HG02840 (cell line): ENCODE data around the gene PRKAG2.

Source experiments
- ATAC-seq: cut with Tn5 transposase; IDR thresholded peaks from one replicate; pipeline ENCODE4 v1.9.1; 2021; ENCODE audit warnings: mild to moderate bottlenecking, moderate library complexity, moderate number of reproducible peaks; ENCODE audit not compliant: unreplicated experiment, low FRiP score

The PRKAG2 gene

DNA sequence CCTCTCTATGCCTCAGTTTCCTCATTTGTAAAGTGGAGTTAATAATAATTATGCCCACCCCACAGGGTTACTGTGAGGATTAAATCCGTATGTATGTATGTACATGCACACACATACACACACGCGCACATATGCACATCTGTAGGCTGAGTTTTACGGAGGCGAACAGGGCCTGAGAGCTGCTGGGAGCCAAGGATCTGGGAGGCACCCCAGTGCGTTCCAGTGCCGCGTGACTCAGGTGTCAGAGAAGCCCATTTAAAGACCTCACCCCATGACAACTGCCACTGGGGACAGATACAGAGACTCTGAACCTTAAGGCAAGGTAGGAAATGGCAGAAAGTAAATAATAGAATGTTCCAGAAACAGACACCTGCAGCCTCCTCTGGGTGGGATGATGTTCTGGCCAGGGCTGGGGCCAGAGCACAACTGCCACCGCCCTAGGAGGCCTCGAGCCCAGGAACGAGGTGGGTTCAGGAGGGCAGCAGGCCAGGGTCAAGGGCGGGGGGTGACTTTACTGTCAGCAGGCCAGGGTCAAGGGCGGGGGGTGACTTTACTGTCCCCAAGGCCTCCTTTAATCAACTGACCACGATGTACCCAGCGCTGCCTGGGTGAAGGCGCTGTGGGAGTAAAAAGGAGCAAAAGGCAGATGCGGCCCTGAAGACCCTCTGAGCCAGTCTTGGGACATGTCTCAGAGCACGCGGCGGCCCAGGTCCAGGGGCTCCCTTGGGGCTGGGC, 54.9 kb downstream of the PRKAG2 start:
- ATAC-seq, result no peak

GRCh38 chr7:151821226-151821625, 55.7 kb downstream of the PRKAG2 start:
- ATAC-seq, result no peak

- no peak for ATAC-seq
These were observed 56.3 kb downstream of the PRKAG2 start for GRCh38 chr7:151820491-151821105.

DNA sequence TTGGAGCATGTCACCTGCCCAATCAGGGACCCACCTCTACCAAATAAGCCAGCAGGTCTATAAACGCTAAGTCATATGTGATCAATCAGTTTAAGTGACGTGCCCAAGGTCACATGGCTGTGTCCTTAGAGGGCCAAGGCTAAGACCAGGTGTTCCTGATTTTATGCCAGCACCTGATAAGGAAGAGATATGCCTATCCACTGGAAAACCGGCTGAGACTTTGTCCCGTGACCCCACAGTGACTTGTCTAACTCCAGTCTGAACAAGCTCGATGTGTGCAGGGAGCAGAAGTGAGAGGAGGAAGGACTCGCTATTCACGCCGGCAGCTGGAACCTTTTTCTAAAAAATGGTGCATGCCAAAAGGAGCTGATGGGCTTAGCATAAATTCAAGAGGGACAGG, 57.0 kb downstream of the PRKAG2 start:
- ATAC-seq, result no peak

GRCh38 chr7:151818674-151819519, 58.0 kb downstream of the PRKAG2 start:
- no peak for ATAC-seq

GRCh38 chr7:151817981-151818673, 58.8 kb downstream of the PRKAG2 start:
- no peak for ATAC-seq

DNA sequence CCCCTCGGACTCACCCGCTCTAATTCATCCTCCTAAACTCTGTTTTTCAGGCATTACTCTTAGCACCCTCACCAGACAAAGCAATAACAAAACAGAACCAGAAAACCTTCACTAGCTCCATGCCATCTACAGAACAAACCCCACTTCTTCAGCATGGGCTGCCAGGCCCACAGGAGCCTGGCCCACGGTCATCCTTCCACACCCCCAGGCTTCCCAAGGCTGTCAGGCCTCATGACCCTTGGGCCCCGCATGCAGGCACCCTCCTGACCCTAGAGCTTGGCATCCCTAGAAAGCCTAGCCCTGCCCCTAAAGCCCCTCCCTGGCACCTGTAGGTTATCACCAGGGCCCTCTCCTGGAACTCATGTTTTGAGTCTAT, 59.6 kb downstream of the PRKAG2 start:
- ATAC-seq, result no peak

- no peak for ATAC-seq
These were observed 60.2 kb downstream of the PRKAG2 start for GRCh38 chr7:151816562-151817314.

DNA sequence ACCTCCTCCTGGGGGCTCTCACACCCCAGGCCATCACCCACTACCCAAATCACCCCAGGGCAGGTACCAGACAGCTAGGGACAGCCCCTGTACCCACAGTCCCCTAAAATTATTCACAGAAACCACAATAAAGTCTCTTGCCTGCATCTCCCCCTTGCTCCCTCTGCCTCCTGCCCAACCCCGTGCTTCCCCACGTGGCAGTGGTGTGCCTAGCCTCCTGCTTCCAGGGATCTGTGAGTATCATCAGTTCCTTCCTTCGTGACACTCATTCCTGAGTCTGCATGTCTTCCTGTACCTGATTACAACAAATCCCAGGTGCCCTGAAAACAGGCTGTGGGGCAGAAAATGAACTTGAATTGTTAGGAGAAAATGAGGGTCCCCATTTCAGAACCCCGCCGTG, 61.5 kb downstream of the PRKAG2 start:
- ATAC-seq, result no peak

DNA sequence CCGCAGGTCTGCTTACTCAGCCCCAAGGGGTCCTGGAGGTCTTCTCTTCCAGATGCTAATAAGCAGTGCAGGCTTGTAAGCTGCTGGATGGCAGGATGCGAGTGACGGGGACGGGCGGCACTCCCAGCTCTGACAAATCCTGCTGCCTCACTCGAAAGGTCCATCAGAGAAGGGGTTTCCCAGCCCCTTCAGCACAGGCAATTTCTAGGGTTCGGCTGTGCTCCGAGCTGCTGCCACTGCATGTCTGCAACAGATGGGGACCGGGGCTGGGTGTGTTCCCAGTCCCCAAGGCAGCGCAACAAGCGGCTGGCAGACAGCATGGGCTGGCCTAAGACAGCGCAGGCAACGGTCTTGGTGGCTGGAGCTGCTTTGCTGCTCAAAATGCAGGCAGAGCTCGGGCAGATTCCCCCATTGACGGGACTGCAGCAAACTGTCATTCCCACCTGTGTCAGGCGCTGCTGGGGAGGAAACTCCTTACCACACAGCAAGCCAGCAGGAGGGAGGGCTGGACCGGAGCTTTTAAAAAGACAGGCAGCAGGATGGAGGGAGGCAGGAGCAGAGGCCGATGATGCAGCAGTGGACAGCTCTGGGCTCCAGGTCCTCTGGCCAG, 62.4 kb downstream of the PRKAG2 start:
- no peak for ATAC-seq

DNA sequence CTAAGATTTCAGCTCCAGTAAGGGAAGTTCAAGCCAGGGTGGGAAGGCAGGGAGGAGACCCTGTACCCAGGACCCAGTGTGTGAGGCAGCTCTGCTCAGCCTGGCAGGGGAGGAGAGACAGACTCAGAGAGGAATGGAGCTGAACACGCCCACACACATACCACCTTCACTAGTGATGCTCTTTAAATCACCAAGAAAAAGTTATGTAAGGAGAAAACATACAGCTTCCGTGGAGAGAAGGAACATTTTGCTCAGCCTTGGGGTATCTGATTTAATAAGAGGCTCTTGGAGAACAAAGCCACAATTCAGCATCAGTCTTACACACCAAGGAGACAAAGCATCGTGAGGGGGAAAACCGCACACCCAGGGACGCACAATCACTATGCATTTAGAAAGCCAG, 62.9 kb downstream of the PRKAG2 start:
- no peak for ATAC-seq

- ATAC-seq, result no peak
These were observed 63.5 kb downstream of the PRKAG2 start for GRCh38 chr7:151813445-151813844.

GRCh38 chr7:151812967-151813366, 63.9 kb downstream of the PRKAG2 start:
- no peak for ATAC-seq

GRCh38 chr7:151810441-151811232, 66.3 kb downstream of the PRKAG2 start:
- ATAC-seq, result no peak

- ATAC-seq, result no peak
These were observed 67.1 kb downstream of the PRKAG2 start for GRCh38 chr7:151809864-151810170.

- ATAC-seq, result no peak
These were observed 67.6 kb downstream of the PRKAG2 start for GRCh38 chr7:151809146-151809863.

DNA sequence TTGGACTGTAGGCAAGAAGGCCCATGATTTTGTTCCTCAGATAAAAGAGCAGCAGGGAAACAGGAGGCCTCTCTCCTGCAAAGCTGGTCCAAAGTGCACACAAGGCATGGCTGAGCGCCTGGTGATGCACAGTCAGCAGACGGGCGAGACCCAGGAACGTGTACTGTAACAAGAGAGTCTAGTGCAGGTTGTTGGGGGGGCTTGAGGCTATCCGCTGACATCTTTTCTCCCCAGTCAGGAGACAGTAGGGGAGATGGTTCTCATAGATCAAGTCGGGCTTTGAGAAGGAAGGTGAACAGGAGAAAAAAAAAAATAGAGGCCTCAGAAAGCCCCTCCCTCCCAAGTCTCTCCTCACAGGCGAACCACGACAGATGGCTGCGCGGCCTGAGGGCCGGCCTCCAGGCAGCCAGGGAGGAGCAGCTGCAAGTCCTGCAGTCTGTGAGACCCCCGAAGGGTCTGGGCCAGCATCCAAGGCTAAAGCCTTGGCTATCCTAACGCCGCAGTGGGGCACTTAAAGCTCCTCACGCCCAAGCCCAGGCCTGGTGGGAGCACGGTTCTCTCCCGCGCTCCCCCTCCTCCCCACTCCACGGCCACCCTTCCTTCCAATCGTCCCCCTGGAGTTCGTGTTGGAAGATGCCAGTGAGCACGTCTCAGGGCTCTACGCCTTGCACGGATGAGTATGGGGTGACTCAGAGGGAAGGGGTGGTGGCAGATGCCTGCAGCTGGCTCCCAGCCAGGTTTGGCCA, 68.3 kb downstream of the PRKAG2 start:
- no peak for ATAC-seq

DNA sequence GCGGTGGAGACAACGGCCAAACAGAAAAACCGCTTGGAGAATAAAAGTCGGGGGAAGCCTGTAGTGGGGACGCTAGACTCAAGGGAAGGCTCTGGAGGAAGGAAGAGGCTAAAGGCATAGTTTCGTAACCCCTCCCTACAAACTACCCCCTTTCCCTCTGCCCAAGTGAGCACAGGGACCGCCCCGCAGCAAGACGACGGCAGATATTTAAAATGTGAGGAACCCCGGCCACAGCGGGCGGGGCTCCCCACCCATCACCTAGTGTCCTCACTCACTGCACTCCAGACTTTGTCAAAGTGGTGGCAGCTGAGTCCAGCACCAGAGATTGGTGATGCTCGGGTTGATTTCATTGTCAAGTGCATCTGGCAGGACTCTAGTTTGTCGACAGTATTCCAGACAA, 69.1 kb downstream of the PRKAG2 start:
- no peak for ATAC-seq
